NOMO-1 treated with dmso at 0.1 percent for 144 hours (cell line): ENCODE data around the gene TSPAN17.

ENCODE experiments used
- DNase-seq: peaks from one replicate; lab custom pipeline; 2025; ENCODE audit not compliant: unreplicated experiment; lab: John Stamatoyannopoulos, UW

The TSPAN17 gene

GRCh38 chr5:176658817-176659511, 11.7 kb downstream of the TSPAN17 start:
- DNase-seq, result no peak

- no peak for DNase-seq
Measured at GRCh38 chr5:176659512-176659839, 12.2 kb downstream of the TSPAN17 start.

- DNase-seq, result no peak
Measured at GRCh38 chr5:176659860-176660461, 12.7 kb downstream of the TSPAN17 start.

- DNase-seq, result no peak
Measured at GRCh38 chr5:176660530-176660859, 13.2 kb downstream of the TSPAN17 start.

- DNase-seq, result peak; percentile 30
Measured at GRCh38 chr5:176660860-176661641, 13.8 kb downstream of the TSPAN17 start.

GRCh38 chr5:176661676-176662075, 14.4 kb downstream of the TSPAN17 start:
- no peak for DNase-seq

GRCh38 chr5:176662371-176663333, 15.4 kb downstream of the TSPAN17 start:
- no peak for DNase-seq

GRCh38 chr5:176663566-176663965, 16.3 kb downstream of the TSPAN17 start:
- DNase-seq, result no peak

- DNase-seq, result no peak
Measured at GRCh38 chr5:176664479-176664878, 17.2 kb downstream of the TSPAN17 start.

- no peak for DNase-seq
Measured at GRCh38 chr5:176664886-176665285, 17.6 kb downstream of the TSPAN17 start.

GRCh38 chr5:176665517-176665916, 18.2 kb downstream of the TSPAN17 start:
- DNase-seq, result no peak

GRCh38 chr5:176667637-176668036, 20.4 kb downstream of the TSPAN17 start:
- no peak for DNase-seq

GRCh38 chr5:176670449-176670848, 23.2 kb downstream of the TSPAN17 start:
- no peak for DNase-seq

GRCh38 chr5:176671399-176671798, 24.1 kb downstream of the TSPAN17 start:
- DNase-seq, result no peak

- no peak for DNase-seq
Measured at GRCh38 chr5:176671890-176672747, 24.8 kb downstream of the TSPAN17 start.

GRCh38 chr5:176673651-176674583, 26.6 kb downstream of the TSPAN17 start:
- no peak for DNase-seq

- no peak for DNase-seq
Measured at GRCh38 chr5:176674799-176675198, 27.5 kb downstream of the TSPAN17 start.

GRCh38 chr5:176675676-176676360, 28.5 kb downstream of the TSPAN17 start:
- no peak for DNase-seq
